Measurements from ENCODE around the gene CDK16.

DNA sequence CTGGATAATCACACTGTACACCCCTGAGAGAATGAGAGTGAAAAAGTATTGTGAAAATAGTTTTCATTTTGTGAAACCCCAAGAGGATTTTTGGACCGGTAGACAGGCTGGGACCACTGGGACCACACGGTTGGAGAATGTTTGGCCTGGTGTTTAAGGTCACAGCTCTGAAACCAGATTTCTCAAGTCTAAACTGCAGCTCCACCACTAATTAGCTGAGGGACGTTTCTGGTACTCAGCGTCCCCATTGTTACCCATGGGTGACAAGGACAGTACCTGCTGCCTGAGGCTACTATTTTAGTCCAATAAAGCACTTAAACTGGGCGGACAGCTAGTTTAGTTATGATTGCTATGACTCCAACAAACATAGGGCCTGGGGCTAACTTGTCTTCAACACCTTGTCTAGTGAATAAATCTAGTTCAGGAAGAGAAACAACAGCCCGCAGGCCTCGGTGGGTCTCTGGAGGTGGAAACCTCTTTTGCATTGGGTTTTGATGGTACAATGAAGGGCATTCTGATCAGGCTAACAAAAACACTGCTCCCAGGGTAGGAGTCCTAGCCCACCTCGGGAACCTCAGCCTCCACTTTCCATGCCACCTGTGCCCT lies 13.8 kb downstream of the CDK16 start:
- TF ChIP-seq, protein P1, sequence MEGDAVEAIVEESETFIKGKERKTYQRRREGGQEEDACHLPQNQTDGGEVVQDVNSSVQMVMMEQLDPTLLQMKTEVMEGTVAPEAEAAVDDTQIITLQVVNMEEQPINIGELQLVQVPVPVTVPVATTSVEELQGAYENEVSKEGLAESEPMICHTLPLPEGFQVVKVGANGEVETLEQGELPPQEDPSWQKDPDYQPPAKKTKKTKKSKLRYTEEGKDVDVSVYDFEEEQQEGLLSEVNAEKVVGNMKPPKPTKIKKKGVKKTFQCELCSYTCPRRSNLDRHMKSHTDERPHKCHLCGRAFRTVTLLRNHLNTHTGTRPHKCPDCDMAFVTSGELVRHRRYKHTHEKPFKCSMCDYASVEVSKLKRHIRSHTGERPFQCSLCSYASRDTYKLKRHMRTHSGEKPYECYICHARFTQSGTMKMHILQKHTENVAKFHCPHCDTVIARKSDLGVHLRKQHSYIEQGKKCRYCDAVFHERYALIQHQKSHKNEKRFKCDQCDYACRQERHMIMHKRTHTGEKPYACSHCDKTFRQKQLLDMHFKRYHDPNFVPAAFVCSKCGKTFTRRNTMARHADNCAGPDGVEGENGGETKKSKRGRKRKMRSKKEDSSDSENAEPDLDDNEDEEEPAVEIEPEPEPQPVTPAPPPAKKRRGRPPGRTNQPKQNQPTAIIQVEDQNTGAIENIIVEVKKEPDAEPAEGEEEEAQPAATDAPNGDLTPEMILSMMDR (conservative IDR thresholded peaks at IDR 0.05) = no peak
- TF ChIP-seq EZH2 (IDR thresholded peaks at IDR 0.05; ENCODE audit: low read depth) = no peak

All from PC-9 (cell line).